Mucosa of descending colon (tissue), 3 donors: Measurements from ENCODE around the gene MAN1A2. TPM values are rescaled to one million over a fixed set of nuclear protein-coding genes. Genes with fewer than 3 reads are reported as not detected.
A peak's percentile ranks its signal among the peaks of the same experiment; 100 is the strongest.

Experiments used
- ATAC-seq: fragments of 200-7000 bp; cut with Tn5 transposase; one replicate; pipeline ENCODE4 v1.9.1; 2020; ENCODE audit warnings: mild to moderate bottlenecking, moderate library complexity
- DNase-seq, 3 donors: peaks; one replicate each; pipeline ENCODE4 v3.0.0-alpha.2; 2020
- H3K36me3 ChIP-seq: fragments of 200-600 bp; one replicate; pipeline ENCODE4 v1.8.0; 2021; ENCODE audit warnings: low read depth, mild to moderate bottlenecking
- H3K4me1 ChIP-seq: fragments of 200-600 bp; one replicate; pipeline ENCODE4 v1.8.0; 2021; ENCODE audit warnings: low read depth, mild to moderate bottlenecking
- H3K4me3 ChIP-seq: fragments of 200-600 bp; one replicate; pipeline ENCODE4 v1.8.0; 2021; ENCODE audit warnings: mild to moderate bottlenecking
- H3K9me3 ChIP-seq: fragments of 200-600 bp; one replicate; pipeline ENCODE4 v1.8.0; 2021; ENCODE audit warnings: mild to moderate bottlenecking
- CTCF ChIP-seq: fragments of 200-600 bp; IDR thresholded peaks from one replicate; pipeline ENCODE4 v1.8.0; 2022; ENCODE audit warnings: antibody characterized with exemption, mild to moderate bottlenecking
- intact Hi-C, 2 donors: fragments of 100-400 bp; cut with DNase I in 1 of 2; cut with micrococcal nuclease in 1 of 2; formaldehyde crosslinking; loops; one replicate each; pipeline versions ENCODE4 v1.11.0 to v1.11.1; 2022; cut with DNase I, micrococcal nuclease
- long read RNA-seq, 2 donors: library from polyadenylated mRNA; unstranded; transcript quantifications; one replicate each; pipeline ENCODE4 v2.0.0, GENCODE V29; 2019 to 2021
- total RNA-seq, 3 donors: library from RNA; stranded (reverse); fragmentation: NEBNext Ultra II Directional in 2 of 3; extraction: Animal tissue kit (Norgen Biotek cat#: 25700) in 2 of 3; gene quantifications; one replicate each; pipeline versions ENCODE4 v1.2.1 to v1.2.4, GENCODE V29; 2021 to 2023
- donor health status: DM: no; HTN: no; CAD: no; lungs with moderate emphysema.
- donor health status: DM: no; HTN: no; CAD: no.
- donor health status: DM: no; HTN: yes; CAD: no.

MAN1A2 gene
- 10 to 100 TPM; 29.1 to 59.6 (median 32.4) TPM for total RNA-seq
- long read RNA-seq, donor 1, full-length matches to known transcripts, result 11 of 35 reads
- long read RNA-seq, donor 1, partial matches to known transcripts, result 14 of 35 reads
- long read RNA-seq, donor 1, other reads (novel, unspliced or antisense), result 10 of 35 reads
- long read RNA-seq, donor 2, full-length matches to known transcripts, result 1 of 10 reads
- long read RNA-seq, donor 2, partial matches to known transcripts, result 9 of 10 reads
- long read RNA-seq, donor 2, other reads (novel, unspliced or antisense), result 0 of 10 reads

GRCh38 chr1:117367046-117368025, at the start of gene MAN1A2:
MAN1A2 (plus strand) TSS chr1:117367449; CDS start chr1:117368184, 735 bp downstream.
- no peak for TF ChIP-seq CTCF
- ATAC-seq, result peak; percentile 93
- Histone ChIP-seq H3K4me3 (peak within 1 kb of the TSS; percentile 70), H3K36me3 (no peaks in the 10 kb centered on the region), H3K9me3 (no peaks in the 10 kb centered on the region), H3K4me1 (peaks cover 23% of the 10 kb centered on the region)
- peak; percentile 91 to 95 (median 93) for DNase-seq
- intact Hi-C loops, result no loop called here

GRCh38 chr1:117318011-117318410, 49.2 kb upstream of the MAN1A2 start:
- H3K9me3 ChIP-seq, result no peaks in the 10 kb centered on the region
- H3K36me3 ChIP-seq, result no peaks in the 10 kb centered on the region
- H3K4me3 ChIP-seq, result no peak overlapping the region
- ATAC-seq (no peak), DNase-seq (no peak)
- TF ChIP-seq CTCF, result no peak
- no peaks in the 10 kb centered on the region for H3K4me1 ChIP-seq
- intact Hi-C loops, result no loop called here

- no peak for ATAC-seq
These were observed 48.8 kb upstream of the MAN1A2 start for GRCh38 chr1:117318426-117318825.

GRCh38 chr1:117320515-117320914, 46.7 kb upstream of the MAN1A2 start:
- Histone ChIP-seq H3K9me3 (no peaks in the 10 kb centered on the region), H3K4me3 (no peak overlapping the region), H3K4me1 (no peaks in the 10 kb centered on the region), H3K36me3 (no peaks in the 10 kb centered on the region)
- DNase-seq, result no peak
- ATAC-seq, result no peak
- no peak for TF ChIP-seq CTCF
- intact Hi-C loops, result no loop called here

More at GRCh38 chr1:117318426-117318825, 48.8 kb upstream of the MAN1A2 start:
- DNase-seq, result no peak
- intact Hi-C loops, result no loop called here
- no peak overlapping the region for H3K4me3 ChIP-seq
- no peaks in the 10 kb centered on the region for H3K36me3 ChIP-seq
- H3K9me3 ChIP-seq, result no peaks in the 10 kb centered on the region
- no peaks in the 10 kb centered on the region for H3K4me1 ChIP-seq
- TF ChIP-seq CTCF, result no peak

GRCh38 chr1:117321680-117322609, 45.3 kb upstream of the MAN1A2 start:
- intact Hi-C loops, result no loop called here
- no peaks in the 10 kb centered on the region for H3K36me3 ChIP-seq
- H3K4me1 ChIP-seq, result no peaks in the 10 kb centered on the region
- ATAC-seq (no peak), DNase-seq (no peak)
- no peaks in the 10 kb centered on the region for H3K9me3 ChIP-seq
- no peak overlapping the region for H3K4me3 ChIP-seq
- TF ChIP-seq CTCF, result no peak
